Measurements from ENCODE around the gene PDE3B.

PDE3B gene

GRCh38 chr11:14611939-14612338 lies 31.7 kb upstream of the PDE3B start:
- peak; percentile 55; the same call in 1 of the 2 replicates for TF ChIP-seq SPI1 (IDR thresholded peaks at IDR 0.05; ENCODE audit: borderline replicate concordance, low read depth)
- TF ChIP-seq GABPA (IDR thresholded peaks at IDR 0.05; ENCODE audit: low read depth) = no peak
- no peak overlapping the region for H3K4me3 ChIP-seq (replicated peaks; ENCODE audit: insufficient read depth, low read length)
- DNase-seq (ENCODE audit: low read depth in 1 of 2, low spot score in 1 of 2) = peak; percentile 45 to 73
- peak overlapping the region; percentile 47 for H3K27ac ChIP-seq (replicated peaks)
- H3K27me3 ChIP-seq (ENCODE audit: insufficient read depth, poor library complexity, severe bottlenecking) = no peaks in the 10 kb centered on the region

GRCh38 chr11:14612694-14613093 lies 30.9 kb upstream of the PDE3B start:
- no peaks in the 10 kb centered on the region for H3K27me3 ChIP-seq (ENCODE audit: insufficient read depth, poor library complexity, severe bottlenecking)
- TF ChIP-seq SPI1 (IDR thresholded peaks at IDR 0.05; ENCODE audit: borderline replicate concordance, low read depth) = no peak
- no peak for TF ChIP-seq REST (IDR thresholded peaks at IDR 0.05; ENCODE audit: insufficient replicate concordance, low read depth)
- TF ChIP-seq GABPA (IDR thresholded peaks at IDR 0.05; ENCODE audit: low read depth) = no peak
- no peak for TF ChIP-seq CTCF (IDR thresholded peaks at IDR 0.05; ENCODE audit: insufficient read depth, low read length)
- no peak for TF ChIP-seq POLR2AphosphoS5 (IDR thresholded peaks at IDR 0.05; ENCODE audit: low read depth)
- peak in 1 of 2 experiments; percentile 43 for DNase-seq (ENCODE audit: low read depth in 1 of 2, low spot score in 1 of 2)

GRCh38 chr11:14614091-14614622 lies 29.4 kb upstream of the PDE3B start:
- no peak overlapping the region for H3K27ac ChIP-seq (replicated peaks)
- no peak overlapping the region for H3K4me3 ChIP-seq (replicated peaks; ENCODE audit: insufficient read depth, low read length)
- DNase-seq (ENCODE audit: low read depth in 1 of 2, low spot score in 1 of 2) = no peak
- H3K27me3 ChIP-seq (ENCODE audit: insufficient read depth, poor library complexity, severe bottlenecking) = no peaks in the 10 kb centered on the region
- TF ChIP-seq SPI1 (IDR thresholded peaks at IDR 0.05; ENCODE audit: borderline replicate concordance, low read depth) (no peak), CTCF (IDR thresholded peaks at IDR 0.05; ENCODE audit: insufficient read depth, low read length) (no peak)

More at GRCh38 chr11:14612694-14613093, 30.9 kb upstream of the PDE3B start:
- no peak overlapping the region for H3K4me3 ChIP-seq (replicated peaks; ENCODE audit: insufficient read depth, low read length)
- peak overlapping the region; percentile 47 for H3K27ac ChIP-seq (replicated peaks)

GRCh38 chr11:14617241-14618027 lies 26.2 kb upstream of the PDE3B start:
- TF ChIP-seq SPI1 (IDR thresholded peaks at IDR 0.05; ENCODE audit: borderline replicate concordance, low read depth) (no peak), POLR2AphosphoS5 (IDR thresholded peaks at IDR 0.05; ENCODE audit: low read depth) (no peak), CTCF (IDR thresholded peaks at IDR 0.05; ENCODE audit: insufficient read depth, low read length) (no peak), REST (IDR thresholded peaks at IDR 0.05; ENCODE audit: insufficient replicate concordance, low read depth) (no peak), GABPA (IDR thresholded peaks at IDR 0.05; ENCODE audit: low read depth) (no peak)
- Histone ChIP-seq H3K27me3 (ENCODE audit: insufficient read depth, poor library complexity, severe bottlenecking) (no peaks in the 10 kb centered on the region), H3K4me3 (replicated peaks; ENCODE audit: insufficient read depth, low read length) (no peak overlapping the region), H3K27ac (replicated peaks) (no peak overlapping the region)
- DNase-seq (ENCODE audit: low read depth in 1 of 2, low spot score in 1 of 2) = no peak

Data from HL-60 (cell line).